ENCODE results near the gene GJD4.

GJD4 gene

GRCh38 chr10:35579726-35580422 is 25.3 kb upstream of the GJD4 start:
- peak; percentile 76 for DNase-seq

- peak; percentile 76 for DNase-seq
Observed at GRCh38 chr10:35580423-35580770, 24.7 kb upstream of the GJD4 start.

GRCh38 chr10:35581655-35582054 is 23.5 kb upstream of the GJD4 start:
- no peak for DNase-seq

GRCh38 chr10:35584946-35585345 is 20.2 kb upstream of the GJD4 start:
- no peak for DNase-seq

GRCh38 chr10:35585356-35585755 is 19.8 kb upstream of the GJD4 start:
- no peak for DNase-seq

- DNase-seq: no peak
Observed at GRCh38 chr10:35585903-35586535, 19.1 kb upstream of the GJD4 start.

- DNase-seq: no peak
Observed at GRCh38 chr10:35588836-35589235, 16.3 kb upstream of the GJD4 start.

GRCh38 chr10:35592441-35592840 is 12.7 kb upstream of the GJD4 start:
- no peak for DNase-seq

GRCh38 chr10:35594115-35595079 is 10.7 kb upstream of the GJD4 start:
- no peak for DNase-seq

GRCh38 chr10:35595106-35595505 is 10.0 kb upstream of the GJD4 start:
- DNase-seq: no peak

- DNase-seq: no peak
Observed at GRCh38 chr10:35598379-35598778, 6.8 kb upstream of the GJD4 start.

- DNase-seq: no peak
Observed at GRCh38 chr10:35600193-35600592, 4.9 kb upstream of the GJD4 start.

- DNase-seq: no peak
Observed at GRCh38 chr10:35606430-35606829, 1.3 kb downstream of the GJD4 start.

- DNase-seq: no peak
Observed at GRCh38 chr10:35607475-35608327, 2.6 kb downstream of the GJD4 start.

GRCh38 chr10:35608328-35608672 is 3.2 kb downstream of the GJD4 start:
- no peak for DNase-seq

GRCh38 chr10:35611750-35612149 is 6.6 kb downstream of the GJD4 start:
- DNase-seq: no peak

GRCh38 chr10:35612385-35613106 is 7.4 kb downstream of the GJD4 start:
- no peak for DNase-seq

- no peak for DNase-seq
Observed at GRCh38 chr10:35613107-35613440, 7.9 kb downstream of the GJD4 start.

GRCh38 chr10:35613597-35614226 is 8.6 kb downstream of the GJD4 start:
- no peak for DNase-seq

GRCh38 chr10:35614312-35614711 is 9.2 kb downstream of the GJD4 start:
- no peak for DNase-seq

GRCh38 chr10:35626971-35627507 is 21.9 kb downstream of the GJD4 start:
- no peak for DNase-seq

- DNase-seq: no peak
Observed at GRCh38 chr10:35631404-35631803, 26.3 kb downstream of the GJD4 start.
